ENCODE measurements around the gene FGF12. TPM values are rescaled to one million over a fixed set of nuclear protein-coding genes. Genes with fewer than 3 reads are reported as not detected.

The FGF12 gene
- total RNA-seq, 1 donor from 2014 or later = 3.2 TPM

- Histone ChIP-seq H3K9me3 (no peaks in the 10 kb centered on the region), H3K4me3 (no peak overlapping the region), H3K36me3 (no peaks in the 10 kb centered on the region), H3K27me3 (no peaks in the 10 kb centered on the region), H3K4me1 (no peaks in the 10 kb centered on the region), H3K27ac (no peak overlapping the region)
- intact Hi-C loops (cut with DNase I) = no loop called here
- DNase-seq (no peak), ATAC-seq (no peak)
- TF ChIP-seq, protein P1, sequence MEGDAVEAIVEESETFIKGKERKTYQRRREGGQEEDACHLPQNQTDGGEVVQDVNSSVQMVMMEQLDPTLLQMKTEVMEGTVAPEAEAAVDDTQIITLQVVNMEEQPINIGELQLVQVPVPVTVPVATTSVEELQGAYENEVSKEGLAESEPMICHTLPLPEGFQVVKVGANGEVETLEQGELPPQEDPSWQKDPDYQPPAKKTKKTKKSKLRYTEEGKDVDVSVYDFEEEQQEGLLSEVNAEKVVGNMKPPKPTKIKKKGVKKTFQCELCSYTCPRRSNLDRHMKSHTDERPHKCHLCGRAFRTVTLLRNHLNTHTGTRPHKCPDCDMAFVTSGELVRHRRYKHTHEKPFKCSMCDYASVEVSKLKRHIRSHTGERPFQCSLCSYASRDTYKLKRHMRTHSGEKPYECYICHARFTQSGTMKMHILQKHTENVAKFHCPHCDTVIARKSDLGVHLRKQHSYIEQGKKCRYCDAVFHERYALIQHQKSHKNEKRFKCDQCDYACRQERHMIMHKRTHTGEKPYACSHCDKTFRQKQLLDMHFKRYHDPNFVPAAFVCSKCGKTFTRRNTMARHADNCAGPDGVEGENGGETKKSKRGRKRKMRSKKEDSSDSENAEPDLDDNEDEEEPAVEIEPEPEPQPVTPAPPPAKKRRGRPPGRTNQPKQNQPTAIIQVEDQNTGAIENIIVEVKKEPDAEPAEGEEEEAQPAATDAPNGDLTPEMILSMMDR (IDR thresholded peaks at IDR 0.05) = no peak
Observed at GRCh38 chr3:192307631-192308030, 419.7 kb downstream of the FGF12 start.

DNA sequence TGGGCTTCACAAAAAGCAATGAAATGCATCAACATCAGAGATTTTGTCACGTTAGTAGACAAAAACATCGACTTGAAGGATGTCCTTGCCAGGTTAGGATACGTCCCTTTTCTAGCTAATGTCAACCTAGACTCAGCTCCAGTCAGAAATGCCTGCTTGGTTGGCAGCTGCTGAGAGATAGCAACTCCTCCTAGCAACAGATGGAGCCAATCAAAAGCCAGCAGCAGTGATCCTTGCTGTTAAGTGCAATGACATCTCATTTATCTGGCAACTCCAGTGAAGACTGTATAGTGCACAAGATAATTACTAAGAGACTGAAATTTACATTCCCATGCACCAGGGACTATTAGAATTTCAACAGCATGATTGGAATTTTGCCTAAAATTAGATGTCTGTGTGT lies 424.1 kb downstream of the FGF12 start:
- DNase-seq (no peak), ATAC-seq (no peak)
- Histone ChIP-seq H3K9me3 (no peaks in the 10 kb centered on the region), H3K27ac (no peak overlapping the region), H3K4me3 (no peak overlapping the region), H3K27me3 (no peaks in the 10 kb centered on the region), H3K36me3 (no peaks in the 10 kb centered on the region), H3K4me1 (no peaks in the 10 kb centered on the region)
- intact Hi-C loops (cut with DNase I) = no loop called here
- TF ChIP-seq, protein P1 (IDR thresholded peaks at IDR 0.05) = no peak

GRCh38 chr3:192302721-192303120 lies 424.6 kb downstream of the FGF12 start:
- Histone ChIP-seq H3K4me1 (no peaks in the 10 kb centered on the region), H3K9me3 (no peaks in the 10 kb centered on the region), H3K36me3 (no peaks in the 10 kb centered on the region), H3K27me3 (no peaks in the 10 kb centered on the region), H3K4me3 (no peak overlapping the region), H3K27ac (no peak overlapping the region)
- no peak for ATAC-seq
- intact Hi-C loops (cut with DNase I) = no loop called here
- no peak for DNase-seq
- TF ChIP-seq, protein P1 (IDR thresholded peaks at IDR 0.05) = no peak

GRCh38 chr3:192299921-192300320 lies 427.4 kb downstream of the FGF12 start:
- no peak for ATAC-seq
- intact Hi-C loops (cut with DNase I) = no loop called here

DNA sequence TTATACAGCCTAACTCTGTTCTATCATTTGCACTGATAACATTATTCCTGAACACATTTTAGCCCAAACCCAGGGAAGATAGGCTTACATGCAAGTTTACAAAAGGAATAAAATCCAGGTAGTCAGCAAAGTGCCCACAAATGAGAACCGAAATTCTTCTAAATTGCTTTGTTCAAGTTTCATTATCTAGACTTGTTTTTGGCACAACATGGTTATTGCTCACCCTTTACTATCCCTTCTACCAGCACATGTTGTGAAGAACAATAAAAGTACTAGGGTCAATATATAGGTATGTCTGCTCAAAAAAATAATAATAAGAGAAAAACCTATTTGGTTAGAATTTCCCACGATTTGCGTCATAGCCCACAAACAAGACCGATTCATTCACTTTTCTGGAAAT lies 430.5 kb downstream of the FGF12 start:
- TF ChIP-seq, protein P1 (IDR thresholded peaks at IDR 0.05) = no peak
- H3K4me1 ChIP-seq = no peaks in the 10 kb centered on the region
- DNase-seq (no peak), ATAC-seq (no peak)
- no peaks in the 10 kb centered on the region for H3K36me3 ChIP-seq
- intact Hi-C loops (cut with DNase I) = no loop called here
- H3K9me3 ChIP-seq = no peaks in the 10 kb centered on the region
- no peaks in the 10 kb centered on the region for H3K27me3 ChIP-seq
- no peak overlapping the region for H3K4me3 ChIP-seq
- H3K27ac ChIP-seq = no peak overlapping the region

More at GRCh38 chr3:192299921-192300320, 427.4 kb downstream of the FGF12 start:
- Histone ChIP-seq H3K27me3 (no peaks in the 10 kb centered on the region), H3K36me3 (no peaks in the 10 kb centered on the region), H3K4me1 (no peaks in the 10 kb centered on the region), H3K27ac (no peak overlapping the region), H3K9me3 (no peaks in the 10 kb centered on the region), H3K4me3 (no peak overlapping the region)
- no peak for DNase-seq
- TF ChIP-seq, protein P1 (IDR thresholded peaks at IDR 0.05) = no peak

DNA sequence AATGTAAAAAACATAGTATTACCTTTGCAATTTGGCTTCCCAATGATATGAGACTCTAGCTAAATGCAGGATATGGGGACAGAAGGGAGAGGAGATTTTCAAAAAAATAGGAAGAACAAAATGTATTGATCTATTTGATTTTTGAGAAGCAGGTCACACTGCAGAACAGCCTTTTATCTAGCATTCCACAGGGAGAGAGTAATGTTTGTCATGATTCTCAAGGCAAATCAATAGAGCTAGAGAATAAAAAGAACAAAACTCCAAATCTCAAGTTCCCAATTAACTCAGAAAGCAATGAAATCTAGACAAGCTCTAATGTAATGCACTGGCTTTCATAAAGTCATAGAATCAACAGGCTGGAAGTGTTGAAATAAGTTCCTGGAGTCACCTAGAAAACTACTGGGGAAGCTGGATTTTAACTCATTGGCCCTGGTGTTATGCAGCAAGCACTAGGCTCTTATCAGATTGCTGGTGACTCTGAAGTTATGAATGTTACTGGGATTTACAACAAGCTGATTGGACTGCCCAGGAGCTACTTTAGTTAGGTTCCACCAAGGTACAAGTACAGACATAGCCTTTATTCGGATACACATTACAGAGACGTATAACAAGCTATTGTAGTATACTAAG lies 442.8 kb downstream of the FGF12 start:
- H3K27me3 ChIP-seq = no peaks in the 10 kb centered on the region
- TF ChIP-seq, protein P1 (IDR thresholded peaks at IDR 0.05) = no peak
- H3K36me3 ChIP-seq = no peaks in the 10 kb centered on the region
- intact Hi-C loops (cut with DNase I) = no loop called here
- DNase-seq = no peak
- no peaks in the 10 kb centered on the region for H3K4me1 ChIP-seq
- no peak for ATAC-seq
- H3K27ac ChIP-seq = no peak overlapping the region
- no peaks in the 10 kb centered on the region for H3K9me3 ChIP-seq
- no peak overlapping the region for H3K4me3 ChIP-seq
